Measurements from ENCODE around the gene HAP1.

DNA sequence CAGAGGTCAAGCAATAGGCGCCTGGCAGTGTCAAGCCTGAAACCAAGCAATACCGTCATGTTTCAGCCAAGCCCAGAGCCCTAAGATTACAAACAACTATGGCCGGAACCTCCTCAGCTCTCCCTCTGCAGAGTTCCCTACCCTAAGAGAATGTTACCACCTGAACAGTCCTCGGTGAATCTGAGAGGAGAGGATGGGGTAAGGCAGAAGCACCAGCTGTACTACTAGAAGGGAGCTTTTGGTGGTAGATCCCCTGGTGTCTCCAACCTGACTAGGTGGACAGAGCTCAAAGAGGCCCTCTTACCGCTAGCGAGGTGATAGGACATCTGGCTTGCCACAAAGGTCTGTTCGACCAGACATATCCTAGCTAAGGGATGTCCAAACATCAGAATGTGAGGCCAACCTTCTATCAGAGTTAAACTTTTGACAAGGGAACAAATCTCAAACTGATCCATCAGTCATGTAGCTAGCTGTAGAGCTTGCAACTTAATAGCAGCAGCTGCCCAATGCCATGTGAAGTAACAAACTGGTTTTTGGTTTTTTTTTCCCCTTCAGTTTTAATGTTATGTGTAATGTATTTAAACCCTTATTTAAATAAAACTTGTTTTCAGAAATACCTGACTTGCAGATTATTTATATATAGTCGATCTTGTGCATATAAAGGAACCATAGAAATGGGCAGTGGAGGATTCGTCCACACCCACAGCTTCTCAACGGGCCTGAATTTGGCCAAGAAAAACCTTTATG is 43.2 kb downstream of the HAP1 start:
- TF ChIP-seq, protein P1, sequence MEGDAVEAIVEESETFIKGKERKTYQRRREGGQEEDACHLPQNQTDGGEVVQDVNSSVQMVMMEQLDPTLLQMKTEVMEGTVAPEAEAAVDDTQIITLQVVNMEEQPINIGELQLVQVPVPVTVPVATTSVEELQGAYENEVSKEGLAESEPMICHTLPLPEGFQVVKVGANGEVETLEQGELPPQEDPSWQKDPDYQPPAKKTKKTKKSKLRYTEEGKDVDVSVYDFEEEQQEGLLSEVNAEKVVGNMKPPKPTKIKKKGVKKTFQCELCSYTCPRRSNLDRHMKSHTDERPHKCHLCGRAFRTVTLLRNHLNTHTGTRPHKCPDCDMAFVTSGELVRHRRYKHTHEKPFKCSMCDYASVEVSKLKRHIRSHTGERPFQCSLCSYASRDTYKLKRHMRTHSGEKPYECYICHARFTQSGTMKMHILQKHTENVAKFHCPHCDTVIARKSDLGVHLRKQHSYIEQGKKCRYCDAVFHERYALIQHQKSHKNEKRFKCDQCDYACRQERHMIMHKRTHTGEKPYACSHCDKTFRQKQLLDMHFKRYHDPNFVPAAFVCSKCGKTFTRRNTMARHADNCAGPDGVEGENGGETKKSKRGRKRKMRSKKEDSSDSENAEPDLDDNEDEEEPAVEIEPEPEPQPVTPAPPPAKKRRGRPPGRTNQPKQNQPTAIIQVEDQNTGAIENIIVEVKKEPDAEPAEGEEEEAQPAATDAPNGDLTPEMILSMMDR (IDR thresholded peaks at IDR 0.05), result no peak
- TF ChIP-seq POLR2A (IDR thresholded peaks at IDR 0.05), result no peak

Data from sigmoid colon (tissue), 3 donors.